NCI-H2107 (cell line): ENCODE measurements around the gene PBX1.

Experiments
- DNase-seq: peaks from one replicate; lab custom pipeline; 2025; lab: John Stamatoyannopoulos, UW

The PBX1 gene

DNA sequence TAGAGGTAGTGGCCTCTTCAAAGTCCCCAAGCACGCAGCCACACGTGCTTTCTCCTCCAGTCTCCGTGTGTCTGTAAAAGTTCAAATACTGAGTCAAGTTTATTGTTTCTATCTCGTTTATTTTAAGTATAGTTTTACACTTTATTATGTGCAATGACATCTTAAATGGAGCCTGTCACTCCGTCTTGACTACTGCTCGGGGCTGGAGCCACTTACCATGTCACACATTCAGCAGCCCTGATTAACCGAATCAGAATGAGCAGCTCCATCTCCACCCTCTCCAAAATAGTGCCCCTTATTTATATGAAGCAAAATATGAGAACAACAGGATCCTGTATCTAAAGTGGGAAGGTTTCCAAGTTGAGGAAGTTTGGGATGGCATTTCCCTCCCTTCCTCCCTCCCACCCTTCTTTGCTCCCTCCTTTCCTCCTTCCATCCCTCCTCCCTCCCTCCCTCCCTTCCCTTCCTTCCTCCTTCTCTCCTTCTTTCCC lies 201.0 kb downstream of the PBX1 start:
- no peak for DNase-seq

DNA sequence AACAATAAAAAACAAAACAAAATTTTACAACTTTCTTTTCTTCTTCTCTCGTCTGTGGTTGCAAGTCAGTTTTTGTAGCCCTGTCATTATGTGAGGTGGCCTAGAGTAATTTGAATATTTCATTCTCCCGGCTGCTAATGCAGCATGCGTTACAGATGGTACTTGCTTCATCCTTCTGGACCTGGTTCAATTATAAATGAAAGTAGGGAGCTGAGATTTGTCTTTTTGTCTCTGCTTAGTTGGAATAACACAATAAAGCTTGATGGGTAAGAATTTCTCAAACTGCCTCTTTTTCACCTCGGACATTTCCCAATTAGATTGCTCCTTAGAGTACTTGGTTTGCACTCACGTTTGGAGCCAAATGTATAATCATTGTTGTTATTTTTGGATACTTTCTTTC lies 201.6 kb downstream of the PBX1 start:
- no peak for DNase-seq

DNA sequence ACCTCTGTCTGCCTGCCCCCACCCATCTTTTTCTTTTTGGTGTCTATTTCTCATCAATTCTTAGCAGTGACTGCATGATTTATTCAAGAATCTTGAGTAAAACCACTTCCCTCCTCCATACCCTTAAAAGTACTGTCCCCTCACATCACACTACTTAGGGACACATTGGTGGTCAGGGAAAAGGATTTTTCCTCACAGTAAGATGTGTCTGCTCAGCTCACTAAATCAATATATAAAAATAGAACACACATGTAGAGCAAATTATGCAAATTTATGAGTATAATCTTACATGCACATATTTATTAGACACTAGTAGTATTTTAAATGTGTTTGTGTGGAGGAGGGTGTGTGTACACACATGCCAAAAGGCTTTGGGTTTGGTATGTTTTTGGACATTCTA lies 202.0 kb downstream of the PBX1 start:
- no peak for DNase-seq

- DNase-seq = no peak
Measured at GRCh38 chr1:164763098-164763497, 204.1 kb downstream of the PBX1 start.

DNA sequence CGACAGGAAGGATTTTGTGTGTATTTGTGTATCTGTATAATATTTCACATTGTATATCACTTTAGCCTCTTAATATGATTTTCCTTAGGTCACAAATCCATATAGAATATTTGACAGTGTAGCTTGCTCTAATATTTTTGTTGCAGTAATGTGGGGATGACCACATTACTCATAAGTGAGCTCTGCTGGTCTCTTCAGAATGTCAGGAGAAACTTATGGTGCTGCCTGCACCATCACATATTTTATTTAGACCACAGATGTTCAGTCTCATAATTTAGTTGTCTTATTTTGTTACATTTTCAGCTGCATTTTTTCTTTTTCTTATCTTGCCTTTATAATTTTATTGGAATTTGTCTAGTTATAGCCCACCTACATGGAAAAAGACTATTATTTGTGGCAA lies 205.3 kb downstream of the PBX1 start:
- DNase-seq = no peak

- no peak for DNase-seq
Measured at GRCh38 chr1:164765557-164765956, 206.6 kb downstream of the PBX1 start.

GRCh38 chr1:164765992-164766720 lies 207.2 kb downstream of the PBX1 start:
- DNase-seq = no peak

DNA sequence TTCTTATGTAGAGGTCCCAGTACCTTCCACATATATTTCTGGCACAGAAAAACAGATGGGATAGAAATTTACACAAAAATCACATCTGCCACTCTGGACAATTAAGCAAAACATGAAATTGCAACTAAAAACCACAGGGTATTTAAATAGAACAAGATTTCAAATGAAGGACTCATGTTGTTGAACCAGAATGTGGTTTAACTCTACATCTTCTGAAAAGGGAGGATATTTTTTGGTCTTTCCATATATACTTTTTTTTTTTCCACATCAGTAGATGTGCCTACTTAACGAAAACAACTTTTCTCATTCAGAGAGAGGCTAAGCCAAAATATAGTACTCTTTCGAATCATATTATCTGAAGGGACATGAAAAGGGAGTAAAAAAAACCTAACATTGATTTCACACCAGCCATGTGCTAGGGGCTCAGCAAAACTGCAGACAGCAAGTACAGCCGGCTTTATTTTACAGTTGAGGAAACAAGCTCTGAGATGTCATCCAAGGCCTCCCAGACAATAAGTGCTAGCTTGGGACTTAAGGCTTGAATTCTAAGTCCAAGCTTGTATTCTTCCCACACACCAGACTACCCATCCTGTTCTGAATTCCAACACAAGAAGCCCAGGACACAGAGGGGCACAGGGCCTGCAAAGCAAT lies 208.9 kb downstream of the PBX1 start:
- no peak for DNase-seq

DNA sequence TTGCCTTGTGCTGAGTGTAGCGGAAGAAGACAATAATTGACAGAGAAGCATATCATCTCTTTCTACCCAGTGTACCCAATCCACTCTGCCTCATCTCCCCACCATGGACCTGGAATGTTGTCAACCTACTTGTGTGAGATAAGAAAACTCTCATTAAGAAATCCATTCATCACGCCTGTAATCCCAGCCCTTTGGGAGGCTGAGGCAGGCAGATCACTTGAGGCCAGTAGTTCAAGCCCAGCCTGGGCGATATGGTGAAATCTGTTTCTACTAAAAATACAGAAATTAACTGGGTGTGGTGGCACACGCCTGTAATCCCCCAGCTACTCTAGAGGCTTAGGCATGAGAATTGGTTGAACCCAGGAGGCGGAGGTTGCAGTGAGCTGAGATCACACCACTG lies 209.6 kb downstream of the PBX1 start:
- DNase-seq = no peak

GRCh38 chr1:164769486-164770130 lies 210.6 kb downstream of the PBX1 start:
- no peak for DNase-seq

DNA sequence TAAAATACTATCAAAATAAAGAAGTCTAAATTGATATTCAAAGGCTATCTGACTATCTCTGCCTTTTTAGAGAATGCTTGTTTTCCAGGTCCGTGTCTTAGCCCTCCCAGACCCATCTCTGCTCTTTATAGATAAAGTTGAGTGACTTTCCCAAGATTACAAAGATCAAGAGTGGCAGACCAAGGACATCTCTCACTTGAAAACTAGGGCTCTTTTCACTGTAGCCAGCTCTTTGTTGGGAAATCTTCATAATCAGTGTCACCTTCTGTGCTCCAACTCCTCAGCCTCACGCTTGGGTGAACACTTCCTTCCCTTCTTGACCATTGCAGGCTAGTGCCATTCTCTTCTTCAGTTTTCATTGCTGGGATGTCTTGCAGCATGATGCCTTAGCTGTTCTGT lies 211.1 kb downstream of the PBX1 start:
- no peak for DNase-seq

DNA sequence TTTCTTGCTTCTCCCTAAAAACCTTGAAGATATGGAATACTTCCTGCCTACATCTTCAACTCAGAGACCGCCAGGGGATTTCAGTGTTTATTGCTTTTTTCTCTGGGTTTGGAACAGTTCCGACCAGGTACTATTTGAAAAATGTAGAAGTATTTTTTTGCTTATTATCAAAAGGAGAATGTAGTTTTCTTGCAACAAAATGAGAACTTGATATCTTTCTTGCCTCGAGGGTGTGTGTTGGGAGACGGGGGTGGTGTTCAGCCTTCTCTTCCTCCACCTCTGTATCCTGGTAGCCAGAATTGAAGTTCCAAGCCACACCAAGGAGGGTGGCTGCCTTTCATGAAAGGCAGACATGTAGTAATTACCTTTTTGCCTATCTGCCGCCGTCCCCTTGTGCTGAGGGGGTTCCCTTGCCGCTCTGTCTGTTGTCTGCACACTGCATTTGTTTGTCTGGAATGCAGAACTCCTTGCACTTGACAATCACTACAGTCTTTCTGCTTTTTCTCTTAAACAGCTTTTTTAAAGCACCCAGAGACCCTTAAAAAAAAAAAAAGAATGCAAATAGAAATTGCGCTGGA lies 212.1 kb downstream of the PBX1 start:
- no peak for DNase-seq

- peak; percentile 55 for DNase-seq
Measured at GRCh38 chr1:164771619-164772361, 212.8 kb downstream of the PBX1 start.

GRCh38 chr1:164772635-164773034 lies 213.7 kb downstream of the PBX1 start:
- no peak for DNase-seq

GRCh38 chr1:164773102-164773501 lies 214.1 kb downstream of the PBX1 start:
- no peak for DNase-seq

DNA sequence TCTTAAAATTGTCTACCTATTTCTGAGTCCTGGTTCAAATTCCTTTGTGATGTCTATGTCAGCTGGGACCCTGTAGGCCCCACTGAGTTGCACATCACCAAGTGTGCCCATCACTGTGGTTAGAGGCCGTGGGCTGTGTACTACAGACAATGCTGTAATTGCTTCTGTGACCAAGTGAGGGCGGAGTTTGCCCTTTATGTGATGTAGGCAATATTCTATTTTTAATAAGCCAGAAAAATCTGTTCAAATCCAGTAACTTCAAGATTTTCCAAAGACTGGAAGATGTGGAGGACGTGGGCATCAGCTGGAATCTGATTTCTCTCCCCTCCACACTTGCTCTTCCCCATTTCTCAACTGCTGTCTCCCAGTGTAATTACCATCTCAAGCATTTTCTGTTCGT lies 215.4 kb downstream of the PBX1 start:
- no peak for DNase-seq

- DNase-seq = peak; percentile 45
Measured at GRCh38 chr1:164774819-164775654, 216.1 kb downstream of the PBX1 start.

DNA sequence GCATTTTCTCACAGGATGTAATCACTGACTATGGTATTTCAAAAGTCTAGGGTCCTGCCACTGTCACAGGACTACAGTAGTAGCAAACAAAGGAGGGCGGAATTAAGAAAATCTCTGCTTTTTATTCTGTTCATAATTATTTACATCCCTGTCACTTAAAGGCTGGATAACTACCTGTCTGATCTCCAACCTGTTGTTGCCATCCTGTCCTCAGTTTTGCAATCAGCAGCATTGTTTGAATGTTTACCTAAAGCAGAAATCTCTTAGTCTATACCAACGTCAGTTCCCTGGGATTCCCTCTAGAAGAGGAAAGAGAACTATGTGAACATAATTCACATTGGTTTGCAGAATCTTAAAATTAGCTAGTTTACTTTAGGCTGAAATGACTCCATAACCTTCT lies 218.5 kb downstream of the PBX1 start:
- DNase-seq = no peak

DNA sequence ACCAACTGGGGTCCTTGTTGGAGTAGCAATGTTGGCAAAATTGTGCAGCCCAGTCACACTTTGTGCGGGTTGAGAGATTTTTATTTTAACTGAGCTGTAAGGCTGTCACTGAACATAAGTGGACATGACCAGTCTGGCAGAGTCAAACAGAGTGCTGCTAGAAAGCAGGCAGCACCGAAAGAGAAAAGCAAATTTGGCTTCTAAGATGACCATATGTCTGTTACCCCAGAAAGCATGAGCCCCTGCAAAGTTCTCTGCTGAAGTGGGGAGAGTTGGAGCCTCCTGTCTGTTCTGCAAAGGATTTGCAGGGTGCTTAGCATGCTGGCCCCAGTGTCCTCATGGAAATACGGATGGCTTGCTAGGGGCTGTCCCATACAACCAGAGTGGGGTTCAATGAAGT lies 220.4 kb downstream of the PBX1 start:
- no peak for DNase-seq

- no peak for DNase-seq
Measured at GRCh38 chr1:164780111-164780812, 221.3 kb downstream of the PBX1 start.

DNA sequence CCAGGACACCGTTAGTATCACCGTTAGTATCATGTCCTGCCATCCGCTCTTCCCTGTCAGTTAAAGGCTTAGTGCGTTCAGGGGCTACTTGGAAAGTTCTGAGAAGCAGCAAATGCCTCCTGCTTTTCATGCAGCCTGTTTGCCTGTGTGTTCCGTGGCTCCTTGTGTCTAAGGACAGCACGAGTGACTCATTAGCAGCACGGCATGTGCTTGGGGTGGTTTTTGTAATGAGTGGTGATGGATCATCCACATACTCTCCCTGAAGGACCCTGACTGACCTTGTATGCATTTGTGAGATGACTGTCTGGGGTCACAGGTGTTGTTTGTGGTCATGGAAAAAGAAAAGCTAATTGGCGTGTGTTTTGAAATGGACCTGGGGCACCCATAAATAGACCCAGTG lies 221.9 kb downstream of the PBX1 start:
- no peak for DNase-seq
